SW 1271 (cell line): ENCODE data around the gene METTL22.

Experiments used
- DNase-seq, 2 experiments: peaks; one replicate each; lab custom pipeline; 2025; lab: John Stamatoyannopoulos, UW

METTL22 gene

GRCh38 chr16:8594149-8594666 is 27.3 kb upstream of the METTL22 start:
- DNase-seq, result no peak

- DNase-seq, result no peak
Measured at GRCh38 chr16:8595783-8596182, 25.7 kb upstream of the METTL22 start.

DNA sequence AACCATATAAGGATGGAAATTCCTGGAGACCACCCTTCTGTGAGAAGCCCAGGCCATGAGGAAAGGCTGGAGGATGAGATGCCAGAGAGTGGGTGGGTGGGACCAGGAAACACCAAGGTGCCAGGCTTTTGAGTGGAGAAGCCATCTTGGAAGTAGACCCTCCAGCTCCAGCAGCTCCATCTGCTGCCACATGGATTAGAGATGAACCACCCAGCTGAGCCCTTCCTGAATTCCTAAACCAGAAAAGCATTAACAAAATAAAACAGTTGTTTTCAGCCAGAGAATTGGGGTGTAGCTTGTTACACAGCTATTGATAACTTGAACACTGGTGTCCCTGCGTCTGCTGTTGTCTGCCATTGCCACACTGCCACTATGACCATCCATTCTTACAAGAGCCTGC is 24.9 kb upstream of the METTL22 start:
- DNase-seq, result no peak

DNA sequence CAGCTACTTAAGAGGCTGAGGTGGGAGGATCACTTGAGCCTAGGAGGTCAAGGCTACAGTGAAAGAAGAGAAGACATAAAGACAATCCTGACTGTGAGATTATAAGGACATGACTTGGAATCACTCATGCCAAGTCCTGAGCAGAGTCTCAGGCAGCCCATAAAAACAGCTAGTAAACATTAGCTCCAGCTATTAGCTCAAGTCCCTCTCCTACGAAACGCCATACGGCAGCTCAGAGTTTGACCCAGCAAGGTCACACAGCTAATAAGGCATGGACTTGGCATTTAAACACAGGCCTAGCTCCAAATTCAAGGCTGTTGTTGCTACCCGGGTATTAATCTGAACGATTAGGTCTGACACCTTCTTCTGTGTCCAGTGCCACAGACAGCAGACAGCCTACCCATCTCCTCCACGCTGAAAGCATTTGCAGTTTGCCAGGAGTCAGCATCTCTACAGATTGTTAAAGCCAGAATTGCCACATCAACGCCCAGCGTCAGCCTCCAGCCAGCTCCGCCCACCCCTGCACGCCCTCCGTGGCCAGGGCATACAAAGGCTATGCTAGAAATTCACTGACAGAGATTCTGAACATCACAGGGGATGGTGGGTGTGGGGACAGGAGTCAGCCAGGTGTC is 21.2 kb upstream of the METTL22 start:
- no peak for DNase-seq

DNA sequence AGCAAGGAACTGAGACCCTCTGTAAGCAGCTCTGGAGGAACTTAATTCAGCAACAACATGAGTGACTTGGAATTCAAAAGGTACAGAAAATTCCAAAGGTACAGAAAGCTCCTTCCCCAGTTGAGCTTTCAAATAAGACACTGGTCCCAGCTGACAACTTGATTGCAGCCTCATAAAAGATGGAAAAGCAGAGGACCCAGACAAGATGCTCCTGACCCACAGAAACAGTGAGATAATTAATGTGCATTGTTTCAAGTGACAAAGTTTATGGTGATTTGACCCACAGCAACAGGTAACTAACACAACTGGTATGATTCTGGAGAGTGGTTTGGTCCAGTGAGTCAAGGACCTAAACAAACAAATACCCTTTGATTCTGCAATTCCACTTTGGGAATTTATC is 15.9 kb upstream of the METTL22 start:
- no peak for DNase-seq

GRCh38 chr16:8607214-8607613 is 14.3 kb upstream of the METTL22 start:
- DNase-seq, result no peak

DNA sequence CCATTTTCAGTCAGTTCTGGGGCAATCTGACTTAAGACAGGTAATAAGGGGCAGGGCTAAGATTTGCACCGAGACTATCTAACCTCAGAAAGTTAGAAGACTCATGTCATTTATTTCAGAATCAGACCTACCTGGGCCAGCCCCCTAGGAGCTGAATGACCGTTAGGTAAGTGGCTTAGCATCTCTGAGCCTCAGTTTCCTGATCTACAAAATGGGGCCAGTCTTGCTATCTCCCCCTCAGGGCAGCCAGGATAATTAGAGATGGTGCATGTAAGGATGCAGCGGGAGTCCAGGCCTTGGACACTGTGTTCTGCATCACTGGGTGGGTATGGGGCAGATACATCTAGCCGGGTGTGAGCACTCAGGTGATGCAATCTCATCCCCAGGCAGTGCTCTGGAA is 10.4 kb upstream of the METTL22 start:
- no peak for DNase-seq

DNA sequence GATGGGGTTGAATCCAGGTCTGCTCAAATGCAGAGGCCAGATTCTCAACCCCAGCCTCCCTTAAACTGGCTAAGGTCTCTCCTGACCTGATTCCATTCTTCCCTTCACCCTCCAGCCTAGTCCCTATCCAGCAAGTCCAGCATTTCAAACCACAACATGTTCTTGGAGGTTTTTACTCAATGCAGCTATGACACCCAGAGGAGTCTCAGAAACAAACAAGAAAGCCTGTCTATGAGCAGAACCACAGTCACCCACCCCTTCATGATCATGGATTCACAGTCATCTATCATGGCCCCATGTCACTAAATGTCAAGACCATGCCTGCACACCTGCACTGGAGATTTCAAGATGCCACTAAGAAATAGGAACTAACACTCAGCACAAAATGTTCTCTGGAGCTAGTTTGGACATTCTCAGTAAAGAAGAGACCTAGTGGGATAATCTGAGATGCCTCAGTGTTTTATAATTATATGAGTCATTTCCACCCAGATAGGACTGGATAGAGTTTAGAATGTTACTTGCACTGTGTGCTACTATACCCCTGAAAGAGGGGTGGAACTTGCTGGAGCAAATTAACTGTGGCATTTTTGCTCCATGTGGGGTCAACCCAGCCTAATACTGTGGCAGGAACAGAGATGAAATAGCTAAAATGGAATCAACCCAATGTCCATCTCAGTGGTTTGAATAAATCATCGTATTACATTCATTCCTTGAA is 9.5 kb upstream of the METTL22 start:
- no peak for DNase-seq

DNA sequence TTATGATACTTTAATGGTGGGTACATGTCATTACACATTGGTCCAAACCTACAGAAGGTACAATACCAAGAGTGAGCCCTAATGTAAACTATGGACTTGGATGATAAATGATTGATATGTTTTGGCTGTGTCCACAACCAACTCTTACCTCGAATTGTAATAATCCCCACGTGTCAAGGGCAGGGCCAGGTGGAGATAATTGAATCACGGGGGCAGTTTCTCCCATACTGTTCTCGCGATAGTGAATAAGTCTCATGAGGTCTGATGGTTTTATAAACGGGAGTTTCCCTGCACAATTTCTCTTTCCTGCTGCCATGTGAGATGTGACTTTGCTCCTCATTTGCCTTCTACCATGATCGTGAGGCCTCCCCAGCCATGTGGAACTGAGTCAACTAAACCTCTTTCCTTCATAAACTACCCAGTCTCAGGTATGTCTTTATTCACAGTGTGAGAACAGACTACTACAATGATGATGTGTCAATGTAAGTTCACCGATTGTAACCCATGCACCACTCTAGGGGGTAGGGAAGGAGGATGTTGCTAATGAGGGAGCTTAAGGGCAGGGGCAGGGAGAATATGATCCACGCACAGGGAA is 7.0 kb upstream of the METTL22 start:
- no peak for DNase-seq

DNA sequence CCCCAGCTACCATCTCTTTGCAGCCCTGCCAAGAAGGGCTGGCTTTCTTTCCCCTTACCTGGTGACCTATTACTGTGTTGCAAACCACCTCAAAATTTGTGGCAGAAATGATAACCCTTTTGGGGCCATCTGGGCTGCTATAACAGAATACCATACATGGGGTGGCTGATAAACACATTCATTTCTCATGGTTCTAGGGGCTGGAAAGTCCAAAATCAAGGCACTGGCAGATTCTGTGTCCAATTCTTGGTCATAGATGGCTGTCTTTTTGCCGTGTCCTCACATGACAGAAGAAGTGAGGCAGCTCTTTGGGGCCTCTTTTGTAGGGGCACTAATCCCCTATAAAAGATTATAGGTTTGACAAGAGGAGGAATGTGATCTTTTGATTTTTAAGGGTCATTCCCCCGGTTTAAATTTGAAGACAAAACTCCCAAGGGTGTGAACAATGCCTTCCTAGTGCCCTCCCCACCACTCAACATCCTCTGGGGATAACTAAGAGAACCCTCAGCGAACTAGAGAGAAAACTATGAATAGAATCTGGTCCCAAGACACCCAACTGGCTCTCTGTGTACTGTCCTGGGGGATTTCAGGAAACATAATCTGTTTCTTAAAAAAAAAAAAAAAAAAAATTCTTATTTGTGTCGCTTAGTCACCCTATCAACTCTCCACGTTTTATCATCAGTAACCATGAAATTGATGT is 1.7 kb upstream of the METTL22 start:
- DNase-seq, result no peak

DNA sequence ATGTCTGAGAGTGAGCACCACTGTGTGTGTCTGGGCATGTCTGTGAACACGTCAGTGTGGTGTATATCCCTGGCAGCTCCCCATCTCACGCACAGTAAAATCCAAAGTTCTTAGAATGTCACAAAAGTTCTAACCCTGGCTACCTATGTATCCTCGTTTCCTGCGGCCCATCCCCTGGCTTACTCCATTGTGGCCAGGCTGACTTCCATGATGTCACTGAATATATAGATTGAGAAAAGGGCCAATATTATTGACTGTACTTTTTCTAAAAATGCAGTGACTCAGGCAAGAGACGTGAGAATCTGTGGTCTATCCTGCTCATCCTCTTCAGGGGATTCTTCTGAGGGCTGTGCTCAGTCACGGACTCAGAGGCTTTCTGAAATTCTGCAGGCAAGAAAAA is 963 bp upstream of the METTL22 start:
- no peak for DNase-seq

DNA sequence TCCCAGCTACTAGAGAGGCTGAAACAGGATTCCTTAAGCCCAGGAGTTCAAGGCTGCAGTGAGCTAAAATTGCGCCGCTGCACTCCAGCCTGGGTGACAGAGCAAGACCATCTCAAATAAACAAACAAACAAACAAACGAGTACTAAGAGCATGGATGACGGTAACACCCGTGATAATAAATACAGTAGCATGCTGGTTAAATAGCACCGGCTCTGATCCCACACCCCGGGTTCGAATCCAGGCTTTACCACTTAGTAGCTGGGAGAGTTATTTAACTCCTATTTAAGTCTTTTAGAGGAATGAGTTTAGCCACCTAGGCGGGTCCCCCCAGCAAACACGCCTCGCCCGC is 301 bp upstream of the METTL22 start:
- no peak for DNase-seq

DNA sequence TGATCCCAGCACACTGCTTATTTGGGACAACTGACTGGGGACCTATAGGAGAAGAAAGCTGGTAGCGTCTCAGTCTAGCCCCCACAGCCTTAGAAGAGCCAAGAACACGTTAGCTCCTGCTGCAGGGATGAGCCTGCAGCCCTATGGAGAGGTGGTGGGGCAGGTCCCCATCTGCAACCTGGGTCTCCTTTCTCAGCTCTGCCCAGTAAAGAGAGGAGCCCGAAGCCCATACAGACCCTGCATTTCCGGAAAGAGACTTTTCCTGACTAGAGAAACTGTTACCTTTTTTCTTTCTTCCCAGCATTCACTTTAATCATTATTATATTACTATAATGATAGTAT is 788 bp downstream of the METTL22 start:
- no peak for DNase-seq

DNA sequence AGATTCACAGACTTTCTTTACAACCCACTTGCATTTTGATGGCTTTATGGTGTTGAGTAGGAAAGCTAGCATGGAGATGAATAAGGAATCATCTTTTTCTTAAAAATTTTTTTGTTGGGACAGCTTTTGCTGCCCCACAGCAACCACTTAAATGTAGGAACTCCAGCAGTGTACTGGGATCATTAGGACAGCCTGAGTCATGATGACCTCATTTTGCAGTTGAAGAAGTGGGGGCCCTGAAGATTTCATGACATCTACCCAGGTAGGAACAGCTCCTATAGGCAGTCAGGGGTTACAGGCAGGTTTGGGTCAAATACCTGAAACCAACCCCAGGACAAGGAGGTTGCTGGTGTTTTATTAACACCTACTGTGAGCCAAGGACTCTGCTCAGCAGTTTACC is 2.1 kb downstream of the METTL22 start:
- DNase-seq, result no peak

DNA sequence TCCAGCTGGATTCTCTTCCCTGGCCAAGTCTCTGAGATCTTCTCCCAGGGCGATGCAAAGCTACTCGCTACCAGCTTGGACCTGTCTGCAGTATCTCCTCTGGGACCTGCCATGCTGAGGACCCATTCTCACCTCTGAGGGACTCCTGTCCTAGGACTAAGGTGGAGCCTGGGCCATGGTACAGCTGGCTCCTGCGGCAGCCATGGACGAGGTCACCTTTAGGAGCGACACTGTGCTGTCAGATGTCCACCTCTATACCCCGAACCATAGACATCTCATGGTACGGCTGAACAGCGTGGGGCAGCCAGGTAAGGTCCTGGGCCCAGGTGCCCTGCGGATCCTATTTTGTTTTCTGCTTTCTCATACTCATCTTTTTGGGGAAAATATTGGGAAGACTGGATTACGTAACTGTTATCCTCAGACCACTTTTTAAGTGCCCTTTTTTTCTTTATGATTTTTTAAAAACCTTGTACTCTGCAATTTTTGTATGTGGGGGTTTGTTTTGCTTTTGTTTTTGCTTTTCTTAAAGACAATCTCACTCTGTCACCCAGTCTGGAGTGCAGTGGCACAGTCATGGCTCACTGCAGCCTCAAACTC is 4.1 kb downstream of the METTL22 start:
- DNase-seq, result no peak

DNA sequence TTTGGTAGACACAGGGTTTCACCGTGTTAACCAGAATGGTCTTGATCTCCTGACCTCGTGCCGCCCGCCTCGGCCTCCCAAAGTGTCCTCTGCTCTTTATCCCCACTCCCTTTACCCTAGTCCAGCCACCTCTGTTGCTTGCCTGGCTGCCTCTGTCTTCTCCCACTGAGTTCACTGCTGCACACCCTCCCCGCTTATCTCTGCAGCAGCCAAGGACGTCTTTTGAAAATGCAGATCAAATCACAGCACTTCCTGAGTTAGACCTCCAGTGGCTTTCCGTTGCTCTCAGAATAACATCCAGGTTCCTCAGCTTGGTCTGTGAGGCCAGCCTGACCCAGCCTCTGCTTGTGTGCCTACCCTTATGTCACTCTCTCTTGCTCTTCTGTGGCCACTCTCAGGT is 5.4 kb downstream of the METTL22 start:
- no peak for DNase-seq

GRCh38 chr16:8627456-8627855 is 6.0 kb downstream of the METTL22 start:
- no peak for DNase-seq

- no peak for DNase-seq
Measured at GRCh38 chr16:8628981-8629725, 7.7 kb downstream of the METTL22 start.

DNA sequence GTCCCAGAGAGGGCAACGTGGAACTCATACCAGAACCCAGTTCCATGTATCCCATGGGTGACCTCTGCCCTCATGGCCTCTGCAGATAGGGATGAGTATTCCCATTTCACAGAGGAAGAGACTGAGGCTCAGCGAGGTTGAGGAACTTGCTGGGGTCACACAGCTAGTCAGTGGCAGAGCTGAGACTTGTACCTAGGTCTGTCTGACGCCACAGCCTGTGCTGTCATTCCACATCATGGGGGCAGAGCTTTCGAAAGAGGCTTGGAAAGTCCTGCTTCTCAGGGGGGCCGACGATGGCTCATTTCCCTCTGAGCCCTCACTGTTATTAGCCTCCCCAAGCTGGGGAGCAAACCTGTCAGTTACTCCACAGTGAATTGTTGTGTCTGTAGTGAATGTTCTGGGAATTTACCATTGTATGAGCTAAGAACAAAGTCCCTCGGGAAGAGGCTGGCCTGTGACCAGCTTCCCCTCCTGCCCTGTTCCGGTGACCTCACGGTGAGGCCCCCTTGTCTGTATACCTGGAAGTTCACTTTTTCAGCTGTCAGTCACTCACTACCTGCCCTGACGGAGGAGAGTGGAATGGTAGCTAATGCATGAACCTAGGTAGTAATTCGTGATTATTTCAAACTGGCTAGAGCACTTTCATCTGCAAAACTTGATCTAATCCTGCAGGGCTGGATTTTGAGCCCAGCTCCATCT is 8.9 kb downstream of the METTL22 start:
- no peak for DNase-seq

DNA sequence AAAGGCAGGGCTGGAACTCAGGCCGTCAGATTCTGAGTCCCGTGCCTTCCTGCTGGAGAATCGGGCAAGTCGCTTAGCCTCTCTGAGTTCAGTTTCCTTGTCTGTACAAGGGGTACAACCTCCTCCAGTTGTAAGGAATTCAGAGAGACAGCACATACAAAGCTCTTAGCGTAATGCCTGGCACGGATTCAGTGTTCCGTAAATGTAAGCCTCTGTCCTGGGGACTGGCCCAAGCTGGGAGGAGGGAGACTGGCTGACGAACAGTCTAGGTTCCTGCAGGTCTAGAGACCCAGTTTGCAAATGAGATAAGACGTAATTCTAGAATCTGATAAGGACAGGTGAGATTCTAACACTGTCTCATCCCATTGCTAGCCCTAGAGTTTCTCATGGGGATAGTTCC is 9.9 kb downstream of the METTL22 start:
- no peak for DNase-seq

DNA sequence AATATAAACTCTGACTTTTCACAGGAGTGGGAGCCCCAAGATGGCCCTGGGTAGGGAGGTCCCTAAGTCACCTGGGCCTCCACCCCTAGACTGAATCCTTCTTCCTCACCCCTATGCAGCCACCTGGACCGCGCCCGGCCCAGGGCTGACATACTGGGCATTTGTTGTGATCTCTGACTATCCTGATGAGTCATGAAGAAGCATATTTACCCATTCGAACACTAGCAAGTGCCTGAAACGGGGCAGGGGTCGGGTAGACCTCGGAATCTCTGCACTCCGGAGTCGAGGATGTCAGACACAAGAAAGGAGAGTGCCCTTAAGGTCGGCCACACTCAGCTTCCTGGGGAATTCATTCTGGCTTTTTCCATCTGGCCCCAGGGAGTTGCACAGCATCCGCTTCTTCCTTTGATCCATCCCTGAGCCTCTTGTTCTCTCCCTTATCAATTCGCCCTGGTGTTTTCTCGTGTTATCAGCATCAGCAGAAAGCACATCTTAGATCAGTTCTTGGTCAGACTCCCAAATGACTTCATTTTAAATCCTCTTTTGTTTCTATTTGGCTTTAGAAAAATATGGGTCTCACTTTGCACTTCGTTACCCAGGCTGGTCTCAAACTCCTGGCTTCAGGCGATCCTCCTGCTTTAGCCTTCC is 10.4 kb downstream of the METTL22 start:
- no peak for DNase-seq
